Thyroid gland (tissue), 4 donors: ENCODE data around the gene TOE1.

Experiments used
- CTCF ChIP-seq, 6 experiments: fragments of 200-600 bp in 3 of 6; fragments of 450-650 bp in 3 of 6; sonication (generic) in 3 of 6; IDR thresholded peaks; one replicate each; pipeline ENCODE4 v1.5.1; 2016 to 2019; ENCODE audit warnings: antibody characterized with exemption in 6 of 6, mild to moderate bottlenecking in 2 of 6, inconsistent platforms in 1 of 6, moderate library complexity in 1 of 6
- POLR2A ChIP-seq, 2 donors: fragments of 450-650 bp; IDR thresholded peaks; one replicate each; pipeline ENCODE4 v1.6.1; 2017; ENCODE audit warnings: antibody characterized with exemption in 2 of 2, mild to moderate bottlenecking in 2 of 2, moderate library complexity in 1 of 2

GRCh38 chr1:45381243-45381642, 41.3 kb downstream of the TOE1 start:
- TF ChIP-seq CTCF (IDR thresholded peaks at IDR 0.05), result no peak
- no peak for TF ChIP-seq POLR2A (IDR thresholded peaks at IDR 0.05)
